SU-DHL-6 (cell line): Measurements from ENCODE around the gene FOXD2.

ENCODE experiments used
- H2AFZ ChIP-seq: fragments of 200-600 bp; sonication (generic); 2 replicates; pipeline ENCODE4 v1.6.1; 2014; ENCODE audit warnings: low read depth, mild to moderate bottlenecking, moderate library complexity, mixed read lengths, antibody characterized with exemption, low read length; ENCODE audit not compliant: severe bottlenecking
- H3F3A ChIP-seq: fragments of 200-600 bp; shearing (Covaris generic); 2 replicates; pipeline ENCODE4 v1.6.0; 2016; ENCODE audit warnings: antibody characterized with exemption, mild to moderate bottlenecking; ENCODE audit not compliant: insufficient read depth
- H3K27ac ChIP-seq: fragments of 200-600 bp; sonication (generic); 2 replicates; pipeline ENCODE4 v1.5.1; 2016; ENCODE audit warnings: low read depth, mild to moderate bottlenecking, low read length, moderate library complexity, mixed read lengths
- H3K27me3 ChIP-seq: fragments of 200-600 bp; sonication (generic), shearing (Covaris generic); 2 replicates; pipeline ENCODE4 v1.6.0; 2014; ENCODE audit warnings: mild to moderate bottlenecking, low read length
- H3K36me3 ChIP-seq: fragments of 200-600 bp; sonication (generic); 2 replicates; pipeline ENCODE4 v1.6.1; 2014; ENCODE audit warnings: mild to moderate bottlenecking, low read length, mixed read lengths
- H3K4me2 ChIP-seq: fragments of 300-600, 200-600 bp; shearing (Covaris generic), sonication (generic); 2 replicates; pipeline ENCODE4 v1.6.0; 2014; ENCODE audit warnings: low read length, low read depth, mild to moderate bottlenecking; ENCODE audit not compliant: poor library complexity, severe bottlenecking
- H3K4me3 ChIP-seq: fragments of 200-600 bp; sonication (generic); 2 replicates; pipeline ENCODE4 v1.5.1; 2014; ENCODE audit warnings: antibody characterized with exemption, low read length, mild to moderate bottlenecking, mixed read lengths; ENCODE audit not compliant: insufficient read depth, poor library complexity, severe bottlenecking
- H3K79me2 ChIP-seq: fragments of 200-600 bp; sonication (generic); 2 replicates; pipeline ENCODE4 v1.6.1; 2014; ENCODE audit warnings: mild to moderate bottlenecking, low read length, moderate library complexity; ENCODE audit not compliant: insufficient read depth
- H3K9ac ChIP-seq: fragments of 200-600 bp; sonication (generic); 2 replicates; pipeline ENCODE4 v1.7.0; 2014; ENCODE audit warnings: mild to moderate bottlenecking, low read length
- H3K9me2 ChIP-seq: fragments of 200-600 bp; sonication (generic); replicated peaks from 2 replicates; pipeline ENCODE4 v1.6.1; 2014; ENCODE audit warnings: low read length; ENCODE audit not compliant: insufficient read depth
- H3K9me3 ChIP-seq: fragments of 200-600 bp; sonication (generic); 2 replicates; pipeline ENCODE4 v1.6.1; 2014; ENCODE audit warnings: low read length, mixed read lengths; ENCODE audit not compliant: insufficient read depth
- H4K20me1 ChIP-seq: fragments of 200-600 bp; sonication (generic); 2 replicates; pipeline ENCODE4 v1.6.1; 2014; ENCODE audit warnings: low read depth, mild to moderate bottlenecking, antibody characterized with exemption, low read length, moderate library complexity, mixed read lengths
- CTCF ChIP-seq: fragments of 200-600 bp; sonication (generic); IDR thresholded peaks from one replicate; pipeline ENCODE4 v1.5.1; 2017; ENCODE audit warnings: antibody characterized with exemption, mild to moderate bottlenecking, low read length, moderate library complexity; ENCODE audit not compliant: insufficient read depth, poor library complexity, severe bottlenecking
- EZH2phosphoT487 ChIP-seq: fragments of 200-600 bp; sonication (generic), shearing (Covaris generic); conservative IDR thresholded peaks from 2 replicates; pipeline ENCODE4 v1.6.1; 2018; ENCODE audit warnings: mild to moderate bottlenecking, antibody characterized with exemption, low read length, moderate library complexity, mixed read lengths

Gene FOXD2

GRCh38 chr1:47442202-47442601 is 4.4 kb downstream of the FOXD2 start:
- Histone ChIP-seq H3K27me3 (no peaks in the 10 kb centered on the region), H3K9ac (no peak overlapping the region), H3K9me3 (no peaks in the 10 kb centered on the region), H3K27ac (no peak overlapping the region), H3K79me2 (no peaks in the 10 kb centered on the region), H3K4me2 (no peak overlapping the region), H2AFZ (no peak overlapping the region), H3K4me3 (no peak overlapping the region), H4K20me1 (no peaks in the 10 kb centered on the region), H3K36me3 (no peaks in the 10 kb centered on the region), H3F3A (no peaks in the 10 kb centered on the region), H3K9me2 (no peaks in the 10 kb centered on the region)
- TF ChIP-seq CTCF (no peak), EZH2phosphoT487 (no peak)

GRCh38 chr1:47442842-47443529 is 5.1 kb downstream of the FOXD2 start:
- Histone ChIP-seq H3K9me3 (no peaks in the 10 kb centered on the region), H3K4me3 (no peak overlapping the region), H3K36me3 (no peaks in the 10 kb centered on the region), H4K20me1 (no peaks in the 10 kb centered on the region), H3K4me2 (no peak overlapping the region), H3K9ac (no peak overlapping the region), H3K9me2 (no peaks in the 10 kb centered on the region), H3K27me3 (no peaks in the 10 kb centered on the region), H2AFZ (no peak overlapping the region), H3K27ac (no peak overlapping the region), H3F3A (no peaks in the 10 kb centered on the region), H3K79me2 (no peaks in the 10 kb centered on the region)
- TF ChIP-seq EZH2phosphoT487: no peak
- TF ChIP-seq CTCF: no peak

- H3K27ac ChIP-seq: no peak overlapping the region
- TF ChIP-seq EZH2phosphoT487 (no peak), CTCF (no peak)
Measured at GRCh38 chr1:47443530-47444296, 5.9 kb downstream of the FOXD2 start.

More at GRCh38 chr1:47443530-47444296, 5.9 kb downstream of the FOXD2 start:
- H3K4me3 ChIP-seq: no peak overlapping the region
- no peaks in the 10 kb centered on the region for H3K27me3 ChIP-seq
- no peaks in the 10 kb centered on the region for H3F3A ChIP-seq
- no peaks in the 10 kb centered on the region for H3K9me2 ChIP-seq
- H3K79me2 ChIP-seq: no peaks in the 10 kb centered on the region
- H3K9ac ChIP-seq: no peak overlapping the region
- no peaks in the 10 kb centered on the region for H3K36me3 ChIP-seq
- no peaks in the 10 kb centered on the region for H3K9me3 ChIP-seq
- no peaks in the 10 kb centered on the region for H4K20me1 ChIP-seq
- H2AFZ ChIP-seq: no peak overlapping the region
- H3K4me2 ChIP-seq: no peak overlapping the region
